Left ventricle myocardium inferior (tissue), 1 donor: ENCODE data around the gene NME7. TPM values are rescaled to one million over a fixed set of nuclear protein-coding genes. Genes with fewer than 3 reads are reported as not detected.
"Not testable (repeated sequence)": the region's sequence is repeated elsewhere in the genome, so short reads cannot be mapped to it uniquely, and the experiment has no call there.

Experiments
- DNase-seq: peaks from one replicate; pipeline ENCODE4 v3.0.0-alpha.2; 2020
- H3K27ac ChIP-seq: fragments of 200-600 bp; replicated peaks from 2 replicates; pipeline ENCODE4 v1.8.0; 2021
- H3K27me3 ChIP-seq: fragments of 200-600 bp; 2 replicates; pipeline ENCODE4 v1.8.0; 2021; ENCODE audit warnings: low read depth
- H3K36me3 ChIP-seq: fragments of 200-600 bp; 2 replicates; pipeline ENCODE4 v1.8.0; 2021
- H3K4me1 ChIP-seq: fragments of 200-600 bp; 2 replicates; pipeline ENCODE4 v1.8.0; 2021
- H3K4me3 ChIP-seq: fragments of 200-600 bp; 2 replicates; pipeline ENCODE4 v1.8.0; 2021; ENCODE audit warnings: mild to moderate bottlenecking, moderate library complexity
- H3K9me3 ChIP-seq: fragments of 200-600 bp; replicated peaks from 2 replicates; pipeline ENCODE4 v1.8.0; 2021
- intact Hi-C: fragments of 100-400 bp; cut with micrococcal nuclease; formaldehyde crosslinking; loops from one replicate; pipeline ENCODE4 v1.11.0; 2022
- long read RNA-seq: library from polyadenylated mRNA; unstranded; transcript quantifications from one replicate; pipeline ENCODE4 v2.0.0, GENCODE V29; 2021
- total RNA-seq: library from RNA; stranded (reverse); fragmentation: NEBNext Ultra II Directional; extraction: Animal tissue kit (Norgen Biotek cat#: 25700); gene quantifications from one replicate; pipeline ENCODE4 v1.2.1, GENCODE V29; 2021
- TF ChIP-seq, protein P1 (sequence below): fragments of 200-600 bp; IDR thresholded peaks from 2 replicates; pipeline ENCODE4 v1.8.0; 2021; ENCODE audit warnings: antibody characterized with exemption, mild to moderate bottlenecking, borderline replicate concordance
- donor health status: DM: no; HTN: yes; CAD: no; lungs with severe emphysema.

NME7 gene, protein sequence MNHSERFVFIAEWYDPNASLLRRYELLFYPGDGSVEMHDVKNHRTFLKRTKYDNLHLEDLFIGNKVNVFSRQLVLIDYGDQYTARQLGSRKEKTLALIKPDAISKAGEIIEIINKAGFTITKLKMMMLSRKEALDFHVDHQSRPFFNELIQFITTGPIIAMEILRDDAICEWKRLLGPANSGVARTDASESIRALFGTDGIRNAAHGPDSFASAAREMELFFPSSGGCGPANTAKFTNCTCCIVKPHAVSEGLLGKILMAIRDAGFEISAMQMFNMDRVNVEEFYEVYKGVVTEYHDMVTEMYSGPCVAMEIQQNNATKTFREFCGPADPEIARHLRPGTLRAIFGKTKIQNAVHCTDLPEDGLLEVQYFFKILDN
- 13.1 TPM for total RNA-seq
- long read RNA-seq, transcript NME7-201 (12 exons, 1,642 nt) = major isoform, 6 of 13 reads
- long read RNA-seq, partial matches to known transcripts = 0 of 13 reads
- long read RNA-seq, other reads (novel, unspliced or antisense) = 7 of 13 reads

DNA sequence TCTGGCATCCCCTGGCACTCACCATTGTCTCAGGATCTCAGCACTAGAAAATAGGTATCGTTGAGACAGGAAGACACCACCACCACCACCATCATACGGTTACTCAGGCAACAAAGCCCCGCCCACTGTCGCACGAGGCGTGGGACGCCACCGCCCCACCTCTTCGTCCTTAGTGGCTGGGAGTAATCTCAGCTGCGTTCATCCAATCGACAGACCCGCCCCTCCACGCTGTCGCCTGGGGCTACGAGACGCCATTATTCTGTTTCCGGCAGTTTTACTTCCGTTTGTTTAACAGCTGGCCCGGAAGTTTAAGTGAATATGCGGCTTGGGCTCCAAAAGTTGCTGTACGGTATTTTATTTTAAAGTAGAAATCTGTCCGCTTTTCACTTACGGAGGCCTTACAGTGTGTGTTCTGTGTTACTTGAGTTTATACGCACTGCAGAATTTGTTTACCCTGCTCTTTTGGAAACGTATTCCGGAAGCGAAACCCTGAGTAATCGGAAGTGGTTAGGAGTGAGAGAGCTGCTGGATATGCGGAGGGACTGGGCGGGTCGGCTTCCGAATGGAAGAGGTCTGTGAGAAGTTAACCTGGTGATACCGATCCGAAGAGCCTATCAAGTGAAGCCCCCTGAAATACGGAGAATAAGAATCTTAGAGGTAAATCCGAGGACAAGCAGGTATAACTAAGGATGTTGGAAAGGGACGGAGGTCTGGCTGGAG, at the start of gene NME7, which contains the start of gene BLZF1:
Gene NME7 (minus strand): TSS at position 112 of the 720 bp plus-strand sequence. CDS start 87 bp downstream, at position 25.
Gene BLZF1 (plus strand): TSS at position 510 of the 720 bp plus-strand sequence. CDS start 1,328 bp downstream, outside the sequence.
- Histone ChIP-seq H3K27me3 (no peaks in the 10 kb centered on the region), H3K9me3 (no peaks in the 10 kb centered on the region), H3K4me3 (peak within 1 kb of the TSS; percentile 82), H3K4me1 (peaks cover 39% of the 10 kb centered on the region), H3K27ac (peak within 1 kb of the TSS; percentile 90), H3K36me3 (peaks cover 32% of the 10 kb centered on the region)
- intact Hi-C loops = no loop called here
- peak; percentile 96 for DNase-seq
- TF ChIP-seq, protein P1, sequence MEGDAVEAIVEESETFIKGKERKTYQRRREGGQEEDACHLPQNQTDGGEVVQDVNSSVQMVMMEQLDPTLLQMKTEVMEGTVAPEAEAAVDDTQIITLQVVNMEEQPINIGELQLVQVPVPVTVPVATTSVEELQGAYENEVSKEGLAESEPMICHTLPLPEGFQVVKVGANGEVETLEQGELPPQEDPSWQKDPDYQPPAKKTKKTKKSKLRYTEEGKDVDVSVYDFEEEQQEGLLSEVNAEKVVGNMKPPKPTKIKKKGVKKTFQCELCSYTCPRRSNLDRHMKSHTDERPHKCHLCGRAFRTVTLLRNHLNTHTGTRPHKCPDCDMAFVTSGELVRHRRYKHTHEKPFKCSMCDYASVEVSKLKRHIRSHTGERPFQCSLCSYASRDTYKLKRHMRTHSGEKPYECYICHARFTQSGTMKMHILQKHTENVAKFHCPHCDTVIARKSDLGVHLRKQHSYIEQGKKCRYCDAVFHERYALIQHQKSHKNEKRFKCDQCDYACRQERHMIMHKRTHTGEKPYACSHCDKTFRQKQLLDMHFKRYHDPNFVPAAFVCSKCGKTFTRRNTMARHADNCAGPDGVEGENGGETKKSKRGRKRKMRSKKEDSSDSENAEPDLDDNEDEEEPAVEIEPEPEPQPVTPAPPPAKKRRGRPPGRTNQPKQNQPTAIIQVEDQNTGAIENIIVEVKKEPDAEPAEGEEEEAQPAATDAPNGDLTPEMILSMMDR = no peak

DNA sequence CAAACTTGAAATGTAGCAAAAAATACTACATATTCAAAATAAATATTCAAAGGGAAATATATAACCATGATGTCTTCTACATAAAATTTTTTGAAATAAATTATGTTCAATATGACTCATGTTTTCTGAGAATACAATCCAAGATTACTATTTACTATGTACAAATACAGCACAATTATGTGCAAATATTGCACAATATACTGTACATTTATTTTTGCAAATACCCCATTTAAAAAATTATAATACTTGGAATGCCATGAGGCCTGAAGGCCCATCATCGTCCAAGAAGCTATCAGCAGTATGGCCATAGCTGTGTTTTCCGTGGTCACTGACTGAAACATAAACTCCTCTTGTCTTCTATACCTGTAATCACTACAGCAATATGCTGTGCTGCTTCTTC, 47.4 kb upstream of the NME7 start:
- no peak overlapping the region for H3K27ac ChIP-seq
- H3K4me1 ChIP-seq = no peaks in the 10 kb centered on the region
- H3K36me3 ChIP-seq = no peaks in the 10 kb centered on the region
- no peaks in the 10 kb centered on the region for H3K27me3 ChIP-seq
- TF ChIP-seq, protein P1 = no peak
- no peak for DNase-seq
- no peak overlapping the region for H3K4me3 ChIP-seq
- H3K9me3 ChIP-seq = peaks cover 37% of the 10 kb centered on the region
- intact Hi-C loops = no loop called here

DNA sequence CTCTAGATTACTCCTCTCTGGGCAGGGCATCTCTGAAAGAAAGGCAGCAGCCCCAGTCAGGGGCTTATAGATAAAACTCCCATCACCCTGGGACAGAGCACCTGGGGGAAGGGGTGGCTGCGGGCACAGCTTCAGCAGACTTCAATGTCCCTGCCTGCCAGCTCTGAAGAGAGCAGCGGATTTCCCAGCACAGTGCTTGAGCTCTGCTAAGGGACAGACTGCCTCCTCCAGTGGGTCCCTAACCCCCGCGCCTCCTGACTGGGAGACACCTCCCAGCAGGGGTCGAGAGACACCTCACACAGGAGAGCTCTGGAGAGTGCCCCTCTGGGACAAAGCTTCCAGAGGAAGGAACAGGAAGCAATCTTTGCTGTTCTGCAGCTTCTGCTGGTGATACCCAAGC, 40.7 kb upstream of the NME7 start:
- H3K27me3 ChIP-seq, H3K4me3 ChIP-seq, H3K27ac ChIP-seq, DNase-seq, H3K4me1 ChIP-seq, H3K36me3 ChIP-seq, intact Hi-C loops: not testable (repeated sequence)
- H3K9me3 ChIP-seq = peaks cover 99% of the 10 kb centered on the region

DNA sequence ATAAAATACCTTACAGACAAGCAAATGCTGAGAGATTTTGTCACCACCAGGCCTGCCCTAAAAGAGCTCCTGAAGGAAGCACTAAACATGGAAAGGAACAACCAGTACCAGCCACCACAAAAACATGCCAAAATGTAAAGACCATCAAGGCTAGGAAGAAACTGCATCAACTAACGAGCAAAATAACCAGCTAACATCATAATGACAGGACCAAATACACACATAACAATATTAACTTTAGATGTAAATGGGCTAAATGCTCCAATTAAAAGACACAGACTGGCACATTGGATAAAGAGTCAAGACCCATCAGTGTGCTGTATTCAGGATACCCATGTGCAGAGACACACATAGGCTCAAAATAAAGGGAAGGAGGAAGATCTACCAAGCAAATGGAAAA, 35.0 kb upstream of the NME7 start:
- H3K4me1 ChIP-seq, H3K36me3 ChIP-seq, H3K27ac ChIP-seq, H3K4me3 ChIP-seq, DNase-seq, intact Hi-C loops, H3K27me3 ChIP-seq: not testable (repeated sequence)
- H3K9me3 ChIP-seq = peaks cover 50% of the 10 kb centered on the region

DNA sequence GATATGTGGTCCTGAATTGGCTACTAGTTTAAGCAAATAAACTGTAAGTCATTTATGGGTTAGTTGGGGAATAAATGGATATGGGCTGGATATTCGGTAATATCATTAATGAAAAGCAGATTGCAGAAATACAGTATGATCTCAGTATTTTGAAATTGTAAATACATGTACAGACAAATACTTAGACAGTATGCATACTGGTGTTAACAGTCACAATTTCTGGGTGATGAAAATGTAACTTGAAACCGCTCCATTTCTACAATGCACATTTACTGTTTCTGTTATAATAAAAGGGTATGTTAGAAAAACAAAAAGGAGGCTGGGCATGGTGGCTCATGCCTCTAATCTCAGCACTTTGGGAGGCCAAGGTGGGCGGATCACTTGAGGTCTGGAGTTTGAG, 28.4 kb upstream of the NME7 start:
- intact Hi-C loops = no loop called here
- Histone ChIP-seq H3K27me3 (no peaks in the 10 kb centered on the region), H3K27ac (no peak overlapping the region), H3K36me3 (peaks cover 59% of the 10 kb centered on the region), H3K9me3 (no peaks in the 10 kb centered on the region), H3K4me1 (no peaks in the 10 kb centered on the region), H3K4me3 (no peak overlapping the region)
- no peak for DNase-seq
- TF ChIP-seq, protein P1 = no peak

DNA sequence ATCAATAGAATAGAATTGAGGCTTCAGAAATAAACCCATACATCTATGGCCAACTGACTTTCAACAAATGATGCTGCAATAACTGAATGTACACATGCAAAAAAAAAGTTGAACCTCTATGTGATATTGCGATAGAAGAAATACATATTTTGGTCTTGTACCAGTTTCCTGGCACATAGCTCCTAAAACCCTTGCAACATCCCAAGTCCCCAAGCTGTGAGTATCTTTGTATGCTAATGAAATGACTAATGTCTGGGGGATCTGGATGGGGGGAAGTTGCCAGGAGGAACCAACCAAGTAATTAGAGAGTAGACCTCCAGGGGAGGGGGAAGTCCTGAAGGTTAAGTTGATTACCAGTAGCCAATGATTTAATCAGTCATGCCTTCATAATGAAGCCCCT, 24.8 kb upstream of the NME7 start:
- Histone ChIP-seq H3K27me3 (no peaks in the 10 kb centered on the region), H3K9me3 (no peaks in the 10 kb centered on the region), H3K4me1 (no peaks in the 10 kb centered on the region), H3K27ac (no peak overlapping the region), H3K4me3 (no peak overlapping the region), H3K36me3 (peaks cover 86% of the 10 kb centered on the region)
- TF ChIP-seq, protein P1 = no peak
- intact Hi-C loops = no loop called here
- no peak for DNase-seq
